Inflammatory macrophage treated with lipopolysaccharide for 4 hours (primary cell): Measurements from ENCODE around the gene NUP133.
"Not testable (repeated sequence)": the region's sequence is repeated elsewhere in the genome, so short reads cannot be mapped to it uniquely, and the experiment has no call there.

ENCODE experiments used
- DNase-seq: peaks from one replicate; pipeline ENCODE4 v3.0.0-alpha.2; 2020

Gene NUP133

DNA sequence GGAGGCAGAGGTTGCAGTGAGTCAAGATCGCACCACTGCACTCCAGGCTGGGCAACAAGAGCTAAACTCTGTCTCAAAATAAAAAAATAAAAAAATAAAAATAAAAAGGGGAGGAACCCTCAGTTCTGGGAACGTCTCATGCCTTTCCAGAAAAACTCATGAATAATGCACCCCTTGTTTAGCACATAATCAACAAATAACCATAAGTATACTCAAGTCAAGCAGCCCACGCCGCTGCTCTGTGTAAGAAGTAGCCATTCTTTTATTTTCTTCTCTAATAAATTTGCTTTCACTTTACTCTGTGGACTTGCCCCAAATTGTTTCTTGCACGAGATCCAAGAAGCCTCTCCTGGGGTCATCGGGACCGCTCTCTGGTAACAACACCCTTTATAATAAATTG, 59.8 kb downstream of the NUP133 start:
- DNase-seq: no peak

DNA sequence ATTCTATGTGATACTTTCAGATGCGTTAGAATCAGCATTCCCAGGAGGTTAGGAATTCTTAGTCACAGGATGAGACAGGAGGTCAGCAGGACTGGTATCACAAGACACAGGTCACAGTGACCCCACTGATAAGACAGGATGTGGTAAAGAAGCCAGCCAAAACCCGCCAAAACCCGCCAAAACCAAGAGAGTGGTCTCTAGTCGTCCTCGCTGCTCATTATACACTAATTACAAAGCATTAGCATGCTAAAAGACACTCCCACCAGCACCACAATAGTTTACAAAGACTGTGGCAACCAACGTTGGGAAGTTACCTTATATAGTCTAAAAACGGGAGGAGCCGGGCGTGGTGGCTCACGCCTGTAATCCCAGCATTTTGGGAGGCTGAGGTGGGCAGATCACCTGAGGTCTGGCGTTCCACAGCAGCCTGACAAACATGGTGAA, 60.3 kb downstream of the NUP133 start:
- no peak for DNase-seq

DNA sequence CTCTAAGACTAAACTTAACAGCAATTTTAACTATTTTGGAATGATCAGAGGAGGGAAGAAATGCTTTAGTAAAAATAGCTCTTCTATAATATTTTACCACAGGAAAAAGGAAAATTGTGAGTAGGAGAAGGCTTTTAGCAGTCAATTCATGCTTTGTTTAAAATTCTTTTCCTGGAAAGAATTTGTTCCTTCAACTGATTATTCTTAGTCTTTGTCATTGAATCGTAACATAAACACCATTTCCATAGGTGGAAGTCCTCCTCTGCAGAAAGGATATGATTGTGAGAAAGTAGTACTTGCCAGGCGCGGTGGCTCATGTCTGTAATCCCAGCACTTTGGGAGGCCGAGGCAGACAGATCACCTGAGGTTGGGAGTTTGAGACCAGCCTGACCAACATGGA, 62.3 kb downstream of the NUP133 start:
- no peak for DNase-seq

DNA sequence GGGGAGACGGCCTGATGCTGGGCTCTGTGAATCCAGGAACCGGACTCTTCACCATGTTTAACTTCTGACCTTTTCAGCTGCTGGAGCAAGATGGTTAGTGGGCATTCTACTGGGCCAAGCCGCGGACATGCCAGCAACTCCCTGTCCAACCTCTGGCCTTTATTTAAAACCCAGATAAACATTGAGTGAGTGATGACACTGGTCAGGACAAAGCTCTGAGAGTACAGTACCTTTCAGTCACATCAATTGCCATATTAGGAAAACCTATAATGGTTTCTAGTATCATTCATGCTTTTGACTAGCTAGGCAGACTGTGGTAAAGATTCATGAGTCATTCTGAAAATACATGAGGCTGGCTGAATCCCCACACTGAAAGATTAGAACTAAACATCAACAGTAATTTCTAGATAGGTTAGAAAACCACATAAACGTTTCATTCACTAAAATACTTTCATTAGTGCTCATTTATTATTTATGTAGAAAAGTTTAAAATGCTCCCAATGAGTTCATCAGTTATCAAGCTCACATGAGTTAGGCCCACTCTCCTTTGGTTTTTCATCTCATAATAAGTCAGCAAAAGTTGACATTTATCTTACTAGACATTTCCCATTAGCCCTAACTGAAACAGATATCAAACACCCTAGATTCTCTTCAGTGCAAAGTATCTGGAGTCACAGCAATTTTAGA, 67.1 kb downstream of the NUP133 start:
- no peak for DNase-seq

DNA sequence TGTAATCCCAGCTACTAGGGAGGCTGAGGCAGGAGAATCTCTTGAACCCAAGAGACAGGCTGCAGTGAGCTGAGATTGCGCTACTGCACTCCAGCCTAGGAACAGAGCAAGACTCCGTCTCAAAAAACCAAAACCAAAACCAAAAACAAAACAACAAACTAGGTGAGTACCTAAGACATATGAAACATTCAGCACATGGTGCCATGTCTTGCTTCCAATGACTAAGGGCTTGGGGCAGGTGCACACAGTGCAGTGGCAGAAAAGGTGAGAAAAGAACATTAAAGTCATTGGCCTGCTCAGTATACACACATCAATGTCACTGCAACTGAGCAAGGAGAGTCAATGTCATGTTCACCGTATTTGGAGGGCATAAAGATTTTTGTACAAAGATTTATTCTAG, 70.1 kb downstream of the NUP133 start:
- no peak for DNase-seq

DNA sequence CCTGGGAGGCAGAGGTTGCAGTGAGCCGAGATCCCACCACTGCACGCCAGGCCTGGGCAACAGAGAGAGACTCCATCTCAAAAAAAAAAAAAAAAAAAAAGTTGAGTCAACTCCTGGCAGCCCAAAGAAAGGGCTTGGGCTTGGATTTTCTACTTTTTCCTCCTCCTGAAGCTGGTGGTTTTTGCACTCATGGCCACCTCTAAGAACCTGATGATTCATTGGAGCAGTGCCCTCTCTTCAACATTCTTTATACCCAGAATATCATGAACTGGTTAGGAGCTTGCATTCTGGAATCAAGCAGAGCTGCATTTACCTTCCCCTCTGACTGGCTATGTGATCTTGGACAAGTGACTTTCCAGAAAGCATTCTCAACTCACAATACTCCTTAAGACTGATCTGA, 70.7 kb downstream of the NUP133 start:
- no peak for DNase-seq

DNA sequence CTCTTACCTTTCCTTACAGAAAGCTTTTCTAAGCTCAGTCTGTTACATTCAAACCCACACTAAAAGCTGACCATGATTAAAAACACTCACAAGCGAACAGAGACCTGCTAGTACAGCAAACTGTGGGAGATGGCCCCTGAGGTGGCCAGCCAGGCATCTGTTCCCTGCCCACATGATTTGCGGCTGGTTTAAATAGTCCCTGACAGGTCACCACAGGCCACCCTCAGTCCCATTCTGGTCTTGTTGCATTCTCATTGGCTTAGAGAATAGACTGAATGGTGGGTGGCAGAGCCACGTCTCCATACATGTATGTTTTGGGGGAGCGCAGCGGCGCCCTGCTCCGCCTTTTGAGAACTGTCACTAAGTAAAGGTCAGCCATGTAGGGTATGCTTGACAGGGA, 71.9 kb downstream of the NUP133 start:
- DNase-seq: no peak

DNA sequence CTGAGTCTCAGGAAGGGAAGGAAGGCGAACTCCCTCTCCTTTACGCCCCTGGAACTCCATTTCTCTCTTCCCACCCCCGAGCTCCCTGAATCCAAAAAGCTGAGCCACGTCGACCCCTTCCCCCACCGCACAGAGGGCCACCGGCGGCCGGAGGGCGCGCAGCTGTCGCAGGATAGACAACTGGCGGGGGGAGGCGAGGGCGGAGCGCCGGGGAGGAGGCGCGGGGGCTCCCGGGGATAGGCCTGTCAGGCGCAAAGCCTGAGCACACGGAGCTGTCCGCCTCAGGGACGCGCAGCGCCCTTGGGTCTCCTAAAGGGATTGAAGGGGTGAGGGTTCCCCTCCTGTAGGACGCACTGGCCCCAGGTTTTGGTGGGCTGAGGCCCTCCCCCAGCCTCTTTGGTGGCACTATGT, 73.5 kb downstream of the NUP133 start:
- no peak for DNase-seq

DNA sequence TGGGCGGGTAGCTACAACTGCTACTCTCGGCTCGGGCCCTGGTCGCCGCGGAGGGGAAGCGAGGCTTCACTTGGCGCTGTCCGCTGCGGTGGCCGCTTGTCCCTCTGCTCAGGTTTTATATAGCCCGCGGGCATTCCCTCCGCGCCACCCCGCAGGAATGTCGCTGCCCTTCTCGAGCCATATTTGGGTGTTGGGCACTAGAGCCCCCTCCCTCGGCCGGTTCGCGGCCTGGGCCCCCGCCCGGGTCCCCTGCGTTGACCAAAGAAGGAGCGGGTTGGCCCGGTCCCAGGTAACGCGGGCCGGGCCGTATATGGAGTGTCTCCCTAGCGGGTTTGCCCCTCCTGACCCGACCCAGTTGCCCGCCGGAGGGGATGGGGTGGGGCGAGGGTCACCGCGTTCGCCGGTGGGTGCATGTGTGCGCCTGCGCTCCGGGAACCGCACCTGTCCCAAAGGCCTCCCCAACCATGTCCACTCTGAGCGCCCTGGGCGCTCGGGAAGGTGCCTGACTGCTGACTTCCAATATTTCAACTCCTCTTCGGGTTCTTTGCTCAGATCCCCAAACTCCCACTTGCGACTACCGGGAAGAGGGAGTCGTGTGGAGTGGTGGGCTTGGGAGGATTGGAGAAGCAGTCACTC, 74.0 kb downstream of the NUP133 start, which contains the start of gene ACTA1:
ACTA1 (minus strand) TSS at position 90 of the 636 bp plus-strand sequence. CDS start 979 bp downstream, outside the sequence.
- DNase-seq: no peak

DNA sequence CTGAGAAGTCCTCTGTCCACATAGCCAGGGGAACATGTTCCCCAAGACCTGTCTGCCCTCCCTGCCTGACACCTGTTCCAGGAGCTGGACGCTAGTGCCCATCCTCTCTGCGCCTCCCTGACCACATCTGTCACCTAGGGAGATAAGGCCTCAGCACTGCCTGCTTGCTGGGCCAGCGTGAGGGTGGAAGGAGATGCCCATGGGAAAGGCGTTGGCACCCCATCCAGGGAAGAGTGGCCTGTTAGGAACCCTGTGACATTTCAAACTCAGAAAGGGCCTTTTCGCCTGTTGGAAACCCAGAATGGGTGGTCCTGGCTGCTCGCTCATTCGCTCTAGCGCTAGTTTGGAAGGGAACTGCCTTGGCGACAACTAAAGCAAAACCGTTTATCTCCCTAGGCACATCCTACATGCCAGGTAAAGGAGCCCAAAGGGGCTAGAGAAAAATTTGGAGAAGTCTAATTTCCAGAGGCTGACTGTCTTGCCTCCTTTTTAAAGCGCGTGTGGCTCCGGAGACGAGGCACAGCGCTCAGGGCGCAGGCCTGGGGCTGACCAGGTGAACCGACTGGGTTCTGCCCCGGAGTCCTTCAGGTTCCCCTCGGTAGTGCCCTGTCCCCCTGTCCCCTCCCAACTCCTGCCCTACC, 74.7 kb downstream of the NUP133 start:
- no peak for DNase-seq

DNA sequence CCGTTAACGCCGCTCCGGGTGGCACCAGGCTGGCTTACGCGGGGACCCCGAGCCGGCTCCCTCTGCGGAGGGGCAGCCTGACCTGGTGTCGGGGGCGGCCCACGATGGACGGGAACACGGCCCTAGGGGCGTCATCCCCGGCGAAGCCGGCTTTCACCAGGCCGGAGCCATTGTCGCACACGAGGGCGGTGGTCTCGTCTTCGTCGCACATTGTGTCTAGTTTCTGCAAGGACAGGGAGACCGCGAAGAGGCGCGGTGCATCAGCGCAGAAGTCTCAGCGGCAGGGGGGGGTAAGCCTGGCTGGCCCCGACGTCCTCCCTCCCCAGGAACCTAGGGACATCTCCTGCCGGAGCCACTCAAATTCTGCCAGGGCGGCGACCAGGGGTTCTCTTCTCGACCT, 75.2 kb downstream of the NUP133 start:
- DNase-seq: no peak

DNA sequence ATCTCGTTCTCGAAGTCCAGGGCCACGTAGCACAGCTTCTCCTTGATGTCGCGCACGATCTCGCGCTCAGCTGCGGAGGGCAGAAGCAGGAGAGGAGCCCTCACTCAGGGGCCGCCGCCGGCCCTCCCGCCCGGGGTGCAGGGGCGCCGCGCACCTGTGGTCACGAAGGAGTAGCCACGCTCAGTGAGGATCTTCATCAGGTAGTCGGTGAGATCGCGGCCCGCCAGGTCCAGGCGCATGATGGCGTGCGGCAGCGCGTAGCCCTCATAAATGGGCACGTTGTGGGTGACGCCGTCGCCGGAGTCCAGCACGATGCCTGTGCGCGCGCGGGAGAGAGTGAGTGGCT, 76.1 kb downstream of the NUP133 start:
- no peak for DNase-seq

DNA sequence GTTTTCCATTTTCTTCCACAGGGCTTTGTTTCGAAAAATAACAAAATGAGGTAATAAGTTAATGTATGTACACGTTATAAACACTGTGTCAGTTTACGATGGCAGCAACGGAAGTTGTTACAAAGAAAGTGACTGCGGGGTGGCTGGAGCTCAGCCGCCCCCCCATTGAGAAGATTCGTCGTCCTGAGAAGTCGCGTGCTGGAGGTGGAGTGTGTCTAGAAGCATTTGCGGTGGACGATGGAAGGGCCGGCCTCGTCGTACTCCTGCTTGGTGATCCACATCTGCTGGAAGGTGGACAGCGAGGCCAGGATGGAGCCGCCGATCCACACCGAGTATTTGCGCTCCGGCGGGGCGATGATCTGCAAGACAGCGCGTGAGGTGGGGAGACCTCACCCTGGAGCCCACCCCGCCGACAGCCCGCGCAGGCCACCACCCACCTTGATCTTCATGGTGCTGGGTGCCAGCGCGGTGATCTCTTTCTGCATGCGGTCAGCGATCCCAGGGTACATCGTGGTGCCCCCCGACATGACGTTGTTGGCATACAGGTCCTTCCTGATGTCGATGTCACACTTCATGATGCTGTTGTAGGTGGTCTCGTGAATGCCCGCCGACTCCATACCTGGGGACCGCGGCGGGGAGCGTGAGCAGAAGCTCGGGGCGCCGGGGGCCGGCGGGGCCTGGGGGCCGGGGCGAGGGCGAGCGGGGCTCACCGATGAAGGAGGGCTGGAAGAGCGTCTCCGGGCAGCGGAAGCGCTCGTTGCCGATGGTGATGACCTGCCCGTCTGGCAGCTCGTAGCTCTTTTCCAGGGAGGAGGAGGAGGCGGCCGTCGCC, 76.6 kb downstream of the NUP133 start:
- no peak for DNase-seq

DNA sequence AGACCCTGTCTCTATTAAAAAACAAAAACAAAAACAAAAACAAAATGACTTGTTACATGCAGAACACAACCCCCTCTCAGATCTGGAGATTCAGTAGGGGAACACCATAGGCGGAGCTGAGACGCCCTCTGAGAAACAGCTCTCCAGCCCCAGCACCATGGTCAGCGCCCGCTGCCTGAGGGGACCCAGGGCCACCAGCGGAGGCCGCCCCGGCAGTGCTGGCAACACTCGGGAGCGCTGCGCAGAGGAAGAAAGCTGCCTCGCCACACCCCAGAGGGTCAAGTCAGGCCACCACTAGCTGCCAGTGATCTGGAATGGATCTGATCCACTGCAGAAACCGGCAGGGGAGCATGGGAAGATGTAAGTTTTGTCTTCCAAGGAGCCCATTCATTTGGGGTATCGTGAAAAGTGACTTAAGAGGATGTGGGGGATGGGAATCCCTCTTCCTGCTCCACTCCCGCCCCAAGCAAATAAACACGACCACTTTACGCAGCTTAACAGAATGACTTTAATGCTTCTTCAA, 77.3 kb downstream of the NUP133 start:
- DNase-seq: peak; percentile 42

DNA sequence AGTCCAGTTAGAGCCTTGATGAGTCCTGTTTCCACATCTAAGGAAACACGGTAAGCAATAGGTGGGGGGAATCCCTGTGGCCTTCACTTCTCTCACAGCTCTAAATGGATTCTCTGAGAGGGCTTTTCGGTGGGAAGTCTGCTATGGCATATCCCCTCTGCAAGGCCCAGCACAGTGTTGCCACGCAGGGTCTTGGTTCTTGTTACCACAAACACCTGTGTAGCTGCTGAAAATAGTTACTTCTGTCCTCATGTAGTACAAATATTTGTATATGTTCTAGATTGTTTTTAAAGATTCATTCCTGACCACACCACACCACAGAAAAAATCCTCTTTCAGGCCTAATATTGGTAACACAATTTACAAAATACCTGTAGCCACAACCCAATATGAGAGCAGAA, 79.9 kb downstream of the NUP133 start:
- no peak for DNase-seq

DNA sequence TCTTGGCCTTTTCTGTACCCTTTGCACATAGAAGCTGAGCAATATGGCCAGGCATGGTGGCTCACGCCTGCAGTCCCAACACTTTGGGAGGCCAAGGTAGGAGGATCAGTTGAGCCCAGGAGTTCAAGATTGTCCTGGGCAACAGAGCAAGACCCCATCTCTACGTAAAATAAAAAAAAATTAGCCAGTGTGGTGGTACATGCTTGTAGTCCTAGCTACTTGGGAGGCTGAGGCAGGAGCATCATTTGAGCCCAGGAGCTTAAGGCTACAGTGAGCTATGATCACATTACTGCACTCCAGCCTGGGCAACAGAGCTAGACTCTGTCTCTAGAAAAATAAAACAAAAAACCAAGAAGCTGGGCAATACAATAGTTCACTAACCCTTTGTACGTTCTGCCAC, 80.6 kb downstream of the NUP133 start:
- DNase-seq: no peak

DNA sequence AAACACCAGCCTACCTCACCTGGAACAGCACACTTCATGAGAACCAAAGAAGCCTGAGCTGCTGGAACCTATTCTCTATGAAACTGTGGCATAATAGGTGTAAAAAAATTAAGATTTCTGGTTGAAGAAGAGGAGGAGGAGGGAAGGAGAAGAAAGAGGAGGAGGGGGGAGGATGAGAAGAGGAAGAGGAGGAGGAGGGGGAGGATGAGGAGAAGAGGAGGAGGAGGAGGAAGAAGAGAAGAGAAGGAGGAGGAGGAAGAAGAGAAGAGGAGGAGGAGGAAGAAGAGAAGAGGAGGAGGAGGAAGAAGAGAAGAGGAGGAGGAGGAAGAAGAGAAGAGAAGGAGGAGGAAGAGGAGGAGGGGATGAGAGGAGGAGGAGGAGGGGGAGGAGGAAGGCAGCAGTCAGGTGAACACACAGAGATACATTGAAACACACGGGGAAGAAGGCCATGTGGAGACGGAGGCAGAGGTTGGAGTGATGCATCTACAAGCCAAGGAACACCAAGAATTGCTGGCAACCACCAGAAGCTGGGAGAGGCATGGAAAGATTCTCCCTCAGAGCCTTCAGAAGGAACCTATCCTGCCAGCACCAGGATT, 82.5 kb downstream of the NUP133 start:
- no peak for DNase-seq

DNA sequence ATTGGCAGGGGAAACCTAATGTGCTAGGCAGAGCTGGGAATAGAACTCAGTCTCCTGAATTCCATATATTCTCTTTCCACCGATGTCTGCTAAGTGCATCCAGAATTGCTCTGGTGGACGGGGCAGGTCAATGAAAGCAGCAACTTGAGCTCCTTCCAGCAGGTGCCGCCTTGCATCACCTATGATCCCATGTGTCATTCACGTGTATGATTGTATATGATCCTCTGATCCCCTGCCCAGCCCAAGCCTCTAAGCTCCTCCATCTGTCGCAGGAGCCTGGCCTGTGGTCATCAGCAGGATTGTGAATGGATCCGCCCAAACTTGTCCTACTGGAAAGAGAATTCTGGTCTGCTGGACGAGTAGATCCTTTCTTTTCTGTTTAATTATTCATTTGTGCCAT, 87.4 kb downstream of the NUP133 start:
- no peak for DNase-seq

DNA sequence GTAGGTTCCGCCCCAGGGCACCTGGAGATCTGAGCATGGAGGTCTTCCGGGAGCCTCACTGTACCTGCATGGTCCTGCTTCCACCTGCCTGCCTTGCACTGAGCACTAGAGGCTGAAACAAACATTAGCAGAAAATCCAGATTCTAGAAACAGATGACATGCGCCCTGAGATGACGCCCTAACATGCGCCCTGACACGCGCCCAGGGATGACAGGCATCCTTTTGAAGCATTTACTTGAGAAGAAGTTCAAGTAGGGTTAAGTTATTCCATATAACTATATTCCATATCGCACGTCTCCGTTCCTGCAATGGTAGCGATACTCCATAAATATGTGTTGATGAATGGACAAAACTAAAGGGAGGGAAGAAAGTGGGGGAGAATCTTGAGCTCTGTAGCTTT, 87.9 kb downstream of the NUP133 start:
- DNase-seq: no peak

DNA sequence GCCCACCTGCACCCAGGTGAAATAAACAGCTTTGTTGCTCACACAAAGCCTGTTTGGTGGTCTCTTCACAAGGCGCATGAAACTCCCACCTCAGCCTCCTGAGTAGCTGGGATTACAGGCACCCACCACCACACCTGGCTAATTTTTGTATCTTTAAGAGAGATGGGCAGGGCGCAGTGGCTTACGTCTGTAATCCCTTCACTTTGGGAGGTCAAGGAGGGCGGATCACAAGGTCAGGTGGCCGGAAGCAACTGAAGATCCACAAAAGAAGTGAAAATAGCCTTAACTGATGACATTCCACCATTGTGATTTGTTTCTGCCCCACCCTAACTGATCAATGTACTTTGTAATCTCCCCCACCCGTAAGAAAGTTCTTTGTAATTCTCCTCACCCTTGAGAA, 89.6 kb downstream of the NUP133 start:
- DNase-seq: not testable (repeated sequence)

DNA sequence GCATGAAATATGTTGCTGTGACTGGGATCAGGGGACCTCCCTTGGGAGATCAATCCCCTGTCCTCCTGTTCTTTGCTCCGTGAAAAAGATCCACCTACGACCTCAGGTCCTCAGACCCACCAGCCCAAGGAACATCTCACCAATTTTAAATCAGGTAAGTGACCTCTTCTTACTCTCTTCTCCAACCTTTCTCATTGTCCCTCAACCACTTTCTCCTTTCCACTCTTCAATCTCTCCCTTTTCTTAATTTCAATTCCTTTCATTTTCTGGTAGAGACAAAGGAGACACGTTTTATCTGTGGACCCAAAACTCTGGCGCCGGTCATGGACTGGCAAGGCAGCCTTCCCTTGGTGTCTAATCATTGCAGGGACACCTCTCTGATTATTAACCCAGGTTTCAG, 95.3 kb downstream of the NUP133 start:
- not testable (repeated sequence) for DNase-seq

DNA sequence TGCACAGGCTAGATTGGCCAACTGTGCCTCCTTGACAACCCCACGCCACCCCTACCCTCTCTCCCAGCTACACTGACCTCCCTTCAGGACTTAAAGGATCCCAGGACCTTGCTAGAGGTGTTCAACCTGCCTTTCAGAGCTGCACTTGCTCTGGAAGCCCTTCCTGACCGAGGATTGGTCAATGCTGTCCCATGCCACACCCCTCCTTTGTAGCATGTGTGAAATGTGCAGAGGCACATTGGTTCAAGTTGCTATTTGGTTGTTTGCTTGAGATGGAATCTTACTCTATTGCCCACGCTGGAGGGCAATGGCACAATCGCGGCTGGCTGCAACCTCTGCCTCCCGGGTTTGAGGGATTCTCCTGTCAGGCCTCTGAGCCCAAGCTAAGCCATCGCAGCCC, 96.1 kb downstream of the NUP133 start:
- DNase-seq: no peak
